ENCODE data around the gene ZNF687.
A peak's percentile ranks its signal among the peaks of the same experiment; 100 is the strongest.
"Not testable (repeated sequence)": the region's sequence is repeated elsewhere in the genome, so short reads cannot be mapped to it uniquely, and the experiment has no call there.

The ZNF687 gene

DNA sequence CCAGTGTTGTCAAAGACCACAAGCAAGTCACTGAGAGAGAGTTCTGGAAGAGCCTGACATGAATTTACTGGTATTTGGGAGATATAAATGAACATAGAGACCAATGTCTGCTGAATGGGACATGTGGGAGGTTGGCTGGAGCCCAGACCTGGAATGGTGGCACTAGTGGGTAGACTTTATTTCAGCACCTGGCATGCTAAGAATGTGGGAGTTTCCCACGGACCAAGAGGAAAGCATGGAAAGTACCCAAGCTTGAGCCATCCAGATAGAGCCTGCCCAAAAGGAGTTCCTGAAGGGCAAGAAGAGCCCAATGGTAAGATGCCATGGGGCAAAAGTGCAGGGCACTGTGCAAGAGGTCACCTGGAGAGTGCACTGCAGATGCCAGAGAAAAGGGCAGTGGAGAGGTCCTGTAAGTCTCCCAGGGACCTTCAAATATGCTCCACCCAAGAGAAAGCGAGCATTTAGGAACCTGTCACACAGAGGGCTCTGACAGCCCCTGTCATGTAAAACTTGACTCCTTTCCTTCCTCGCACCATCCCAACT is 8.1 kb upstream of the ZNF687 start:
- DNase-seq = no peak
- peaks cover 50% of the 10 kb centered on the region for H3K36me3 ChIP-seq
- H3K9me3 ChIP-seq (ENCODE audit: severe bottlenecking) = peaks cover 4% of the 10 kb centered on the region
- TF ChIP-seq, protein P1, sequence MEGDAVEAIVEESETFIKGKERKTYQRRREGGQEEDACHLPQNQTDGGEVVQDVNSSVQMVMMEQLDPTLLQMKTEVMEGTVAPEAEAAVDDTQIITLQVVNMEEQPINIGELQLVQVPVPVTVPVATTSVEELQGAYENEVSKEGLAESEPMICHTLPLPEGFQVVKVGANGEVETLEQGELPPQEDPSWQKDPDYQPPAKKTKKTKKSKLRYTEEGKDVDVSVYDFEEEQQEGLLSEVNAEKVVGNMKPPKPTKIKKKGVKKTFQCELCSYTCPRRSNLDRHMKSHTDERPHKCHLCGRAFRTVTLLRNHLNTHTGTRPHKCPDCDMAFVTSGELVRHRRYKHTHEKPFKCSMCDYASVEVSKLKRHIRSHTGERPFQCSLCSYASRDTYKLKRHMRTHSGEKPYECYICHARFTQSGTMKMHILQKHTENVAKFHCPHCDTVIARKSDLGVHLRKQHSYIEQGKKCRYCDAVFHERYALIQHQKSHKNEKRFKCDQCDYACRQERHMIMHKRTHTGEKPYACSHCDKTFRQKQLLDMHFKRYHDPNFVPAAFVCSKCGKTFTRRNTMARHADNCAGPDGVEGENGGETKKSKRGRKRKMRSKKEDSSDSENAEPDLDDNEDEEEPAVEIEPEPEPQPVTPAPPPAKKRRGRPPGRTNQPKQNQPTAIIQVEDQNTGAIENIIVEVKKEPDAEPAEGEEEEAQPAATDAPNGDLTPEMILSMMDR (IDR thresholded peaks at IDR 0.05; ENCODE audit: low read depth, low read length) = no peak
- H3K27ac ChIP-seq = no peak overlapping the region
- no peak overlapping the region for H3K4me3 ChIP-seq (ENCODE audit: low read depth, low read length)
- H3K27me3 ChIP-seq (ENCODE audit: insufficient read depth, low read depth, severe bottlenecking) = no peaks in the 10 kb centered on the region

DNA sequence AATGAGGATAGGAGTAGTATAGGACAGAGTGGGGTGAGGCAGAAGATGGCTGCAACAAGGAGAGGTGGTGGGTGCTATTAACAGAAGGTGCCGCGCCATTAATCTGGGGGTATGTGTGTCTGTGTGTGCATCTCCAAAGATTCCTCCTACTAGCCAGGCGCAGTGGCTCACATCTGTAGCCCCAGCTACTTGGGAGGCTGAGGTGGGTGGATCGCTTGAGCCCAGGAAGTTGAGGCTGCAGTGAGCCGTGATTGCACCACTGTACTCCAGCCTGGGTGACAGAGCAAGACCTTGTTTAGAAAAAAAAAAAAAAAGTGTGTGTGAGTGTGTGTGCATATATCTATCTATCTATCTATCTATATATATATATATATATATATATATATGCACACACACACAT is 6.8 kb upstream of the ZNF687 start:
- DNase-seq; H3K9me3 ChIP-seq (ENCODE audit: severe bottlenecking); H3K27me3 ChIP-seq (ENCODE audit: insufficient read depth, low read depth, severe bottlenecking): not testable (repeated sequence)

DNA sequence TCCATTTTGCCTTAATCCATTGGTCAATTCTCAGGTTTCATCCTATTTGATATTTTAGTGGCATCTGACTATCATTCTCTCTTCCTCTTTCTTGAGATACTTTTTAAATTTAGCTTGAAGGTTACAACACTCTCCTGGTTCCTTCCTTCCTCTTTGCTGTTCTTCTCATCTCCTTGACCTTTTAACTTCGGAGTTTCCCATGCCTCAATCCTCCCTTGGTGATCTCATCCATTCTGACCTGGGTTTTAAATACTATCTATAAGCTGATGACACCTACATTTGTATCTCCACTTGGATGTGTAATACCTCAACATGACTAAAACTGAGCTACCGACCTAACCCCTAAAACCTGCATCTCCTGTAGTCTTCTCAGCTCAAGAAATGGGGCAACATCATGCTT is 4.8 kb upstream of the ZNF687 start:
- Histone ChIP-seq H3K36me3 (peaks cover 34% of the 10 kb centered on the region), H3K4me3 (ENCODE audit: low read depth, low read length) (no peak overlapping the region), H3K9me3 (ENCODE audit: severe bottlenecking) (peaks cover 4% of the 10 kb centered on the region), H3K27ac (no peak overlapping the region), H3K27me3 (ENCODE audit: insufficient read depth, low read depth, severe bottlenecking) (no peaks in the 10 kb centered on the region)
- no peak for DNase-seq
- TF ChIP-seq, protein P1 (IDR thresholded peaks at IDR 0.05; ENCODE audit: low read depth, low read length) = no peak

More for the DNA sequence above, 6.8 kb upstream of the ZNF687 start:
- not testable (repeated sequence) for H3K4me3 ChIP-seq (ENCODE audit: low read depth, low read length); H3K27ac ChIP-seq
- H3K36me3 ChIP-seq = peaks cover 47% of the 10 kb centered on the region

DNA sequence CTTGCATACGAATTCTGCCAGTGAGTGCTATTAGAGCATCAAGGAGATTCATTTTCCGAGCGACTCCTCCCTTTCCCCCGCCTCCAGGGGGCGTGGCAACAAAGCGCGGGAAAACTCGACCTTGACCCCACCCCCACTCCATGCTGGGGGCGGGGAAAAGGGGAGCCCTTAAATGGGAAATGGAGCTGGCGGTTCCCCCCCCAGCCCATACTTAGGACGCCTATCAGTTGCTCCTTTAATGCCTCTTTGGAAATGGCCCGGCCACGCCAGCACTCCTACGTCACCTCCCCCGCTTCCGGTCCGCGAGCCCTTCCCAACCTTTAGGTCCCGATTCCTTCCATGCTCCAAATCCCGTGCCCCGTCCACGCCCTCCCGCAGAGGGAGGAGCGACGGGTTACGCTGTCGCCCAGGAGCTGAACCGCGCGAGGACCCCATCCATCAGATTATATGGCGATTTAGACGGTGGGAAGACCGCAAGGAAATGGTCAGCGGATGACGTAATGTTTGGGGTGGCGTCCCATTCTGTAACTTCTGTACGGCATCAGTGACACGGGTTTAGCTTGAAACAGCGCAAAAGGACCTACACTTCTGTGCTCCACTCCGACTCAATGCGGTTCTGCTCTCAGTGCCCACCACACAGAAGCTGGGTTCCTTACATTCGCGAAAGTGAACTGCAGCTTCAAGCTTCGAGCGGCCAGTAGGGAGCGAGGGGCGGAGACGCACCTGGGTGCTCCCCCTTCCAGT is 702 bp upstream of the ZNF687 start:
- peak overlapping the region; percentile 67 for H3K4me3 ChIP-seq (ENCODE audit: low read depth, low read length)
- TF ChIP-seq, protein P1 (IDR thresholded peaks at IDR 0.05; ENCODE audit: low read depth, low read length) = peak; percentile 39
- peak overlapping the region; percentile 100 for H3K27ac ChIP-seq
- no peaks in the 10 kb centered on the region for H3K9me3 ChIP-seq (ENCODE audit: severe bottlenecking)
- H3K27me3 ChIP-seq (ENCODE audit: insufficient read depth, low read depth, severe bottlenecking) = no peaks in the 10 kb centered on the region
- peak; percentile 100 for DNase-seq
- H3K36me3 ChIP-seq = peaks cover 40% of the 10 kb centered on the region

DNA sequence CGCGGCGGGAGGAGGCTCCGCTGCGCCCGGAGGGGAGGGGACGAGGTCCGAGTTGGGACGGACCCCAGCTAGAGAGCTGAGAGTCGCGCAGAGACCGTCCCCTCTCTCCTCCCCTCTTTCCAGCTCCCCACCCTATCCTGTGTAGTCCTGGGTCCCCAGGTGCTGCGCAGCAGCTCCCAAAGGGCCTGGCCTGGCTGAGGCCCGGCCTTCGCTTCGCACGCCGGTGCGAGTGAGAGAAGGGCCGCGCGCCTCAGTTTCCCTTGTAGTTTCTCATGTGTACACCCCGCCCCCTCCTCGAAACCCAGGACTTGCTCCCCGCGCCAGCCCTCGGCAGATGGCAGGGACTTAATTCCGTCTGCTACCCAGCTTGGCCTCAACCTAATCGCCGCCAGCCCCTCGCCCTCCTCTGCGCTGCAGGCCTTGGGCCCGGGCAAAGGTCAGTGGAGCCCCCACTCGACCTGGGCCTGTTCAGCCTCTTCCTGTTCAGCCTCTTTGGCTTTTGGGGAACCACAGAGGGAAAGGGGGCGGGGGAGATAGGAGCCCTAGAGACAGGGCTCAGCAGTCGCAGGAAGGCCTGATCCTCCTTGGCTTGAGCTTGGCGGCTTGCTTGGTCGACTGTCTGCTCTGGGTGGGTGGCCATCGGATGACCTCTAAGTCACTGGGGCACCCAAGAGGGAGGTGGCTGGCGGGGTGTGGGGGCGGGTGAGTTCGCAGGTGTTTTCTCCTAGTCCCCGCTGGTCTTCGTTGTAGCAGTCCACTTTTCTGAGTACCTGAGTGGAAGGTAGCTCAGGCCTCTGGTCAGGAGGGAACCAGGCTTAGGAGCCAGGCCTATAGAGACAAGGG is 1.0 kb downstream of the ZNF687 start:
- peak; percentile 98 for DNase-seq
- peaks cover 57% of the 10 kb centered on the region for H3K36me3 ChIP-seq
- peak overlapping the region; percentile 67 for H3K4me3 ChIP-seq (ENCODE audit: low read depth, low read length)
- peak overlapping the region; percentile 100 for H3K27ac ChIP-seq
- H3K27me3 ChIP-seq (ENCODE audit: insufficient read depth, low read depth, severe bottlenecking) = no peaks in the 10 kb centered on the region
- no peaks in the 10 kb centered on the region for H3K9me3 ChIP-seq (ENCODE audit: severe bottlenecking)
- TF ChIP-seq, protein P1 (IDR thresholded peaks at IDR 0.05; ENCODE audit: low read depth, low read length) = 0 out of 2 replicates have a peak, but pooled peaks have one; percentile 11

DNA sequence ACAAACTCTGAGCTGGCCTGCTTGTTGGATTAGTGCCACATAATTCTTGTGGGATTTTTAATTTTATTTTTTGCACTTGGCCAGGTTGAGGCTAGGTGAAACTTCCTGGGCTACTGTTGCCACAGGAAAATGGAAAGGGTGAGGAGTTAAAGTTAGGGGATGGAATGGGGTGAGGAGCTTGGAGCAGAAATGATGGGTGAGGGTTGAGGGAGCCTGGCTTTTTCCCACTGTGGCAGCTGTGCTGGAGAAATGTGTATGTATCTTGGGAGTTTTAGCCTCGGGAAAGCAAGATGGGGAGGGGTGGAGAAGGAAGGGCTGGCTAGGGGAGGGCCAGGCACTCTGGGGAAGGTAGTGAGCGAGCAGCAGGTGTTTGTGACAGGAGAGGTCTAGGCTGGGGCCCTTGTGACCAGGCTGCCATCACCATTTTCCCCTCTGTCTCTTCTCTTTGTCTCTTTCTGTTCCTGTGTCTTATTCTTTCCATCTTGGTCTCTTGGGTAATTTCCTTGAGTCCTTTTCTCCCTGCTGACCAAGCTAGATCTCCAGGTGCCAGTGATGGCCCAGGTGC is 2.0 kb downstream of the ZNF687 start:
- H3K36me3 ChIP-seq = peaks cover 67% of the 10 kb centered on the region
- TF ChIP-seq, protein P1 (IDR thresholded peaks at IDR 0.05; ENCODE audit: low read depth, low read length) = no peak
- peak; percentile 63 for DNase-seq
- H3K27ac ChIP-seq = peak overlapping the region; percentile 100
- peak overlapping the region; percentile 67 for H3K4me3 ChIP-seq (ENCODE audit: low read depth, low read length)
- H3K9me3 ChIP-seq (ENCODE audit: severe bottlenecking) = no peaks in the 10 kb centered on the region
- H3K27me3 ChIP-seq (ENCODE audit: insufficient read depth, low read depth, severe bottlenecking) = no peaks in the 10 kb centered on the region
